Upper lobe of left lung (tissue), 4 donors: Measurements from ENCODE around the gene MACROD2.

ENCODE experiments used
- CTCF ChIP-seq, 6 experiments: fragments of 450-650 bp in 4 of 6; fragments of 200-600 bp in 2 of 6; sonication (generic) in 2 of 6; IDR thresholded peaks; one replicate each; pipeline ENCODE4 v1.5.1; 2016 to 2019; ENCODE audit warnings: antibody characterized with exemption in 6 of 6
- EP300 ChIP-seq, 4 donors: sonication (generic); formaldehyde crosslinking; IDR thresholded peaks; one replicate each; pipeline ENCODE4 v1.5.1; 2017; ENCODE audit warnings: antibody characterized with exemption in 4 of 4, control low read depth in 2 of 4
- POLR2A ChIP-seq, 4 donors: fragments of 450-650 bp; IDR thresholded peaks; one replicate each; pipeline ENCODE4 v1.5.1; 2016 to 2017; ENCODE audit warnings: antibody characterized with exemption in 4 of 4, mild to moderate bottlenecking in 2 of 4
- POLR2AphosphoS5 ChIP-seq, 2 donors: sonication (generic); formaldehyde crosslinking; IDR thresholded peaks; one replicate each; pipeline ENCODE4 v1.5.1; 2017; ENCODE audit warnings: antibody characterized with exemption in 2 of 2

- TF ChIP-seq EP300 (IDR thresholded peaks at IDR 0.05) (no peak), CTCF (IDR thresholded peaks at IDR 0.05) (no peak), POLR2A (IDR thresholded peaks at IDR 0.05) (no peak), POLR2AphosphoS5 (IDR thresholded peaks at IDR 0.05) (no peak)
These were observed 1927.2 kb downstream of the MACROD2 start for GRCh38 chr20:15922556-15922955.
